ENCODE measurements around the gene MCRS1.

DNA sequence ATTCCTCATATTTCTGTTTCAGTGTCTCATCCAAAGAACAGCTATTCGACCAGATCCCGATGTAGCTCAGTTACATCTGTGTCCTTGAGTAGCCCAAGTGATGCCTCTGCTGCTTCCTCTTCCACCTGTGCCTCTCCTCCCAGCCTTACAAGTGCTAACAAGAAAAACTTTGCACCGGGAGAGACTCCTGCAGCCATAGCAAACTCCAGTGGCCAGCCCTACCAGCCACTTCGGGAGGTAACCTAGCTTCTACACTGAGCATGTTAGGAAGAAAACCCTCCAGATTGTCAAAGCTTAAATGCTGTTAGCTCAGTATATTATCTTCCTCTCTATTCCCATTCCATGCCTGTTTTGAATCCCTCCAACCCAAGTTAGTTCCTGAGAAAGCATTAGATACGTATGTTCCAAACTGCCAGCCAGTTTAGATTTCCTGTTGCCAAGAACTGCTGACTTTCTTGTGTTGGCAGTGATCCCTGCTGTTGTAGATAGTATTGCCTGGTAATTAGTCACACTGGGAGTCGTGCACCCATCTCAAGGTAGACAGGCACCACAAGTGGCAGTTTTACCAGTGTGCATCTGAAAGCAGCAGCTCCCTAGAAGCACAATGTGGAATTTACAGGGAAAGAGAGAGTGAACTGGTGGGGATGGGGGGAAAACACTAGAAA, 43.1 kb downstream of the MCRS1 start:
- TF ChIP-seq, protein P1, sequence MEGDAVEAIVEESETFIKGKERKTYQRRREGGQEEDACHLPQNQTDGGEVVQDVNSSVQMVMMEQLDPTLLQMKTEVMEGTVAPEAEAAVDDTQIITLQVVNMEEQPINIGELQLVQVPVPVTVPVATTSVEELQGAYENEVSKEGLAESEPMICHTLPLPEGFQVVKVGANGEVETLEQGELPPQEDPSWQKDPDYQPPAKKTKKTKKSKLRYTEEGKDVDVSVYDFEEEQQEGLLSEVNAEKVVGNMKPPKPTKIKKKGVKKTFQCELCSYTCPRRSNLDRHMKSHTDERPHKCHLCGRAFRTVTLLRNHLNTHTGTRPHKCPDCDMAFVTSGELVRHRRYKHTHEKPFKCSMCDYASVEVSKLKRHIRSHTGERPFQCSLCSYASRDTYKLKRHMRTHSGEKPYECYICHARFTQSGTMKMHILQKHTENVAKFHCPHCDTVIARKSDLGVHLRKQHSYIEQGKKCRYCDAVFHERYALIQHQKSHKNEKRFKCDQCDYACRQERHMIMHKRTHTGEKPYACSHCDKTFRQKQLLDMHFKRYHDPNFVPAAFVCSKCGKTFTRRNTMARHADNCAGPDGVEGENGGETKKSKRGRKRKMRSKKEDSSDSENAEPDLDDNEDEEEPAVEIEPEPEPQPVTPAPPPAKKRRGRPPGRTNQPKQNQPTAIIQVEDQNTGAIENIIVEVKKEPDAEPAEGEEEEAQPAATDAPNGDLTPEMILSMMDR (conservative IDR thresholded peaks at IDR 0.05; ENCODE audit: low read length) = no peak
- TF ChIP-seq EZH2phosphoT487 (IDR thresholded peaks at IDR 0.05; ENCODE audit: borderline replicate concordance) = no peak

Measured in Loucy (cell line).